HL-60 (cell line): ENCODE measurements around the gene EGFL7.

Source experiments
- DNase-seq, 2 experiments: peaks; one replicate each; pipeline ENCODE4 v3.0.0-alpha.2; 2010 to 2020; ENCODE audit warnings: low read depth in 1 of 2, low spot score in 1 of 2
- H3K27ac ChIP-seq: fragments of 250-450 bp; sonication (Bioruptor Pico); replicated peaks from 2 replicates; pipeline ENCODE4 v1.5.1; 2020; ENCODE audit warnings: mild to moderate bottlenecking, moderate library complexity
- H3K27me3 ChIP-seq: fragments of 250-450 bp; sonication (Bioruptor Pico); 2 replicates; pipeline ENCODE4 v1.5.1; 2021; ENCODE audit warnings: mild to moderate bottlenecking, moderate library complexity; ENCODE audit not compliant: insufficient read depth, poor library complexity, severe bottlenecking
- H3K4me3 ChIP-seq: replicated peaks from 2 replicates; pipeline ENCODE4 v1.5.1; 2011; ENCODE audit warnings: mild to moderate bottlenecking, control low read depth, low read length; ENCODE audit not compliant: insufficient read depth
- GABPA ChIP-seq: IDR thresholded peaks from 2 replicates; pipeline ENCODE4 v1.6.1; 2012; ENCODE audit warnings: low read depth
- POLR2AphosphoS5 ChIP-seq: IDR thresholded peaks from 2 replicates; pipeline ENCODE4 v1.6.1; 2012; ENCODE audit warnings: low read depth
- SPI1 ChIP-seq: IDR thresholded peaks from 2 replicates; pipeline ENCODE4 v1.6.1; 2012; ENCODE audit warnings: low read depth, mild to moderate bottlenecking, borderline replicate concordance
- TF ChIP-seq, protein P1 (sequence below): IDR thresholded peaks from one replicate; pipeline ENCODE4 v1.5.1; 2011; ENCODE audit warnings: low read length, control low read depth, inconsistent platforms; ENCODE audit not compliant: insufficient read depth
- TF ChIP-seq, protein P2 (sequence below): IDR thresholded peaks from 2 replicates; pipeline ENCODE4 v1.6.1; 2012; ENCODE audit warnings: low read depth; ENCODE audit not compliant: insufficient replicate concordance

EGFL7 gene

DNA sequence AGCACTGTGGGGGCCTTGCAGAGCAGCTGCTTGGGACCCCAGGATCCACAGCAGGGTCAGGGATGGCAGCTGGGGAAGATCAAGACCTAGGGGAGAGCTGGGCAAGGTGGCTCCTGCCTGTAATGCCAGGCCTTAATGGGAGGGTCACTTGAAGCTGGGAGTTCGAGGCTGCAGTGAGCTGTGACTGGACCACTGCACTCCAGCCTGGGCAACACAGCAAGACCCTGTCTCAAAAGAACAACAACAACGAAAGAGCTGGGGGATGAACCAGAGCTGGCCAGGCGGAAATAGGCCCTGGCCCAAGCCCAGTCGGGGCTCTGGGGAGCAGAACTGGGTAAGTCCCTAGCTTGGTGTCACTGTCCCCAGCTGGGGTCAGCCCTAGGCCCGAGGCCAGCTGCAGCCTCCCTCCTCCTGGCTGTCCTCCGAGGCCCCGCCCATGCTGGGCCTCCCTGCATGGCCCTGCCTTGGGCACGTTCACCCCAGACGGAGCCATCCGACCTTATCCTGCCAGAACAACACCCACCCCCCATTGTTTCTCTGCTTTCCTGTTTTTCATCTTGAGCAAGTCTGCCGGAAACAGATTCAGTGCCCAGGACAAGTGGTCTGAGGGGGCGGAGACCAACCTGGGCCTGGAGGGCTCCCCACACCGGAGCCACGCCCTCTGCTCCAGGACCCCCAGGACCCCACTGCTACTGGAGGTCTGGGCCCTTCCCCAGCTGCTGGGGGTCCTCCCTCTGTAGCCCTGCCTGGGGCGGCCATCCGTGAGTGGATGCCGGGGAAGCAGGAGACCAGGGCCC lies 51.6 kb downstream of the EGFL7 start:
- Histone ChIP-seq H3K4me3 (no peak overlapping the region), H3K27ac (no peak overlapping the region), H3K27me3 (no peaks in the 10 kb centered on the region)
- DNase-seq = no peak
- TF ChIP-seq, protein P1, sequence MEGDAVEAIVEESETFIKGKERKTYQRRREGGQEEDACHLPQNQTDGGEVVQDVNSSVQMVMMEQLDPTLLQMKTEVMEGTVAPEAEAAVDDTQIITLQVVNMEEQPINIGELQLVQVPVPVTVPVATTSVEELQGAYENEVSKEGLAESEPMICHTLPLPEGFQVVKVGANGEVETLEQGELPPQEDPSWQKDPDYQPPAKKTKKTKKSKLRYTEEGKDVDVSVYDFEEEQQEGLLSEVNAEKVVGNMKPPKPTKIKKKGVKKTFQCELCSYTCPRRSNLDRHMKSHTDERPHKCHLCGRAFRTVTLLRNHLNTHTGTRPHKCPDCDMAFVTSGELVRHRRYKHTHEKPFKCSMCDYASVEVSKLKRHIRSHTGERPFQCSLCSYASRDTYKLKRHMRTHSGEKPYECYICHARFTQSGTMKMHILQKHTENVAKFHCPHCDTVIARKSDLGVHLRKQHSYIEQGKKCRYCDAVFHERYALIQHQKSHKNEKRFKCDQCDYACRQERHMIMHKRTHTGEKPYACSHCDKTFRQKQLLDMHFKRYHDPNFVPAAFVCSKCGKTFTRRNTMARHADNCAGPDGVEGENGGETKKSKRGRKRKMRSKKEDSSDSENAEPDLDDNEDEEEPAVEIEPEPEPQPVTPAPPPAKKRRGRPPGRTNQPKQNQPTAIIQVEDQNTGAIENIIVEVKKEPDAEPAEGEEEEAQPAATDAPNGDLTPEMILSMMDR = no peak

DNA sequence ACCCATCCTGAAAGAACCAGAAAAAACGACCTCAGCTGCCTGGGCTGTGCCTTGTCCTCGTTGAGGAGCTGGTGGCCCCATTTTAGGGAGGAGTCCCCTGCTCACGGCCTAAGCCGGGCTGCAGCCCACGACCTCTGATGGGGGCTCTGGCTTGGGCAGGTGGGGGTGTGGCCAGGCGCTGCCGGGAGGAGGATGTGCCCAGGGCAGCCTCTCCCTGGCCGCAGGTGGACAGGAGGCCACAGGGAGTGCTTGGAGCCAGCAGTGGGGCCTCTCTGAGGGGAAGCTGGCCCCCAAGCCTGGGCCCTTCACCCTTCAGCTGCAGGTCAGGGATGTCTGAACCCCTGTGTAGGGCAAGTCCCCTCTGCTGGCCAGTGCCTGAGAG lies 52.2 kb downstream of the EGFL7 start:
- Histone ChIP-seq H3K27me3 (no peaks in the 10 kb centered on the region), H3K27ac (no peak overlapping the region), H3K4me3 (no peak overlapping the region)
- no peak for TF ChIP-seq POLR2AphosphoS5
- TF ChIP-seq, protein P2, sequence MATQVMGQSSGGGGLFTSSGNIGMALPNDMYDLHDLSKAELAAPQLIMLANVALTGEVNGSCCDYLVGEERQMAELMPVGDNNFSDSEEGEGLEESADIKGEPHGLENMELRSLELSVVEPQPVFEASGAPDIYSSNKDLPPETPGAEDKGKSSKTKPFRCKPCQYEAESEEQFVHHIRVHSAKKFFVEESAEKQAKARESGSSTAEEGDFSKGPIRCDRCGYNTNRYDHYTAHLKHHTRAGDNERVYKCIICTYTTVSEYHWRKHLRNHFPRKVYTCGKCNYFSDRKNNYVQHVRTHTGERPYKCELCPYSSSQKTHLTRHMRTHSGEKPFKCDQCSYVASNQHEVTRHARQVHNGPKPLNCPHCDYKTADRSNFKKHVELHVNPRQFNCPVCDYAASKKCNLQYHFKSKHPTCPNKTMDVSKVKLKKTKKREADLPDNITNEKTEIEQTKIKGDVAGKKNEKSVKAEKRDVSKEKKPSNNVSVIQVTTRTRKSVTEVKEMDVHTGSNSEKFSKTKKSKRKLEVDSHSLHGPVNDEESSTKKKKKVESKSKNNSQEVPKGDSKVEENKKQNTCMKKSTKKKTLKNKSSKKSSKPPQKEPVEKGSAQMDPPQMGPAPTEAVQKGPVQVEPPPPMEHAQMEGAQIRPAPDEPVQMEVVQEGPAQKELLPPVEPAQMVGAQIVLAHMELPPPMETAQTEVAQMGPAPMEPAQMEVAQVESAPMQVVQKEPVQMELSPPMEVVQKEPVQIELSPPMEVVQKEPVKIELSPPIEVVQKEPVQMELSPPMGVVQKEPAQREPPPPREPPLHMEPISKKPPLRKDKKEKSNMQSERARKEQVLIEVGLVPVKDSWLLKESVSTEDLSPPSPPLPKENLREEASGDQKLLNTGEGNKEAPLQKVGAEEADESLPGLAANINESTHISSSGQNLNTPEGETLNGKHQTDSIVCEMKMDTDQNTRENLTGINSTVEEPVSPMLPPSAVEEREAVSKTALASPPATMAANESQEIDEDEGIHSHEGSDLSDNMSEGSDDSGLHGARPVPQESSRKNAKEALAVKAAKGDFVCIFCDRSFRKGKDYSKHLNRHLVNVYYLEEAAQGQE = no peak
- no peak for DNase-seq

DNA sequence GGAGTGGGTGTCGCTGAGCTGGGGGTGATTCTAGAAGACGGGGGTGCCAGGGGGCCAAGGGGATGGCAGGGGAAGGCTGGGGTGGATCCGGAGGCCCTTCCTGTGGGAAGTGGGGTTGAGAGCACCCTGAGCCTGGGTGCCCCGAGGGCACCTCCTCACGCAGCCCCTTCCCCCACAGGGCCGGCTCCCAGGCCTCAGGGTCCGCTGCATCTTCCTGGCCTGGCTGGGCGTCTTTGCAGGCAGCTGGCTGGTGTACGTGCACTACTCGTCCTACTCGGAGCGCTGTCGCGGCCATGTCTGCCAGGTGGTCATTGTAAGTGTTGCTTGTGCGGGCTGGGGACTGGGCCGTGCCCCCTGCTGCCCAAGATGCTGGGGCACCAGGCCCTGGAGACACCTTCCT lies 54.7 kb downstream of the EGFL7 start:
- H3K27ac ChIP-seq = no peak overlapping the region
- TF ChIP-seq POLR2AphosphoS5 = no peak
- TF ChIP-seq, protein P2 = no peak
- no peak overlapping the region for H3K4me3 ChIP-seq
- DNase-seq = no peak
- H3K27me3 ChIP-seq = no peaks in the 10 kb centered on the region

DNA sequence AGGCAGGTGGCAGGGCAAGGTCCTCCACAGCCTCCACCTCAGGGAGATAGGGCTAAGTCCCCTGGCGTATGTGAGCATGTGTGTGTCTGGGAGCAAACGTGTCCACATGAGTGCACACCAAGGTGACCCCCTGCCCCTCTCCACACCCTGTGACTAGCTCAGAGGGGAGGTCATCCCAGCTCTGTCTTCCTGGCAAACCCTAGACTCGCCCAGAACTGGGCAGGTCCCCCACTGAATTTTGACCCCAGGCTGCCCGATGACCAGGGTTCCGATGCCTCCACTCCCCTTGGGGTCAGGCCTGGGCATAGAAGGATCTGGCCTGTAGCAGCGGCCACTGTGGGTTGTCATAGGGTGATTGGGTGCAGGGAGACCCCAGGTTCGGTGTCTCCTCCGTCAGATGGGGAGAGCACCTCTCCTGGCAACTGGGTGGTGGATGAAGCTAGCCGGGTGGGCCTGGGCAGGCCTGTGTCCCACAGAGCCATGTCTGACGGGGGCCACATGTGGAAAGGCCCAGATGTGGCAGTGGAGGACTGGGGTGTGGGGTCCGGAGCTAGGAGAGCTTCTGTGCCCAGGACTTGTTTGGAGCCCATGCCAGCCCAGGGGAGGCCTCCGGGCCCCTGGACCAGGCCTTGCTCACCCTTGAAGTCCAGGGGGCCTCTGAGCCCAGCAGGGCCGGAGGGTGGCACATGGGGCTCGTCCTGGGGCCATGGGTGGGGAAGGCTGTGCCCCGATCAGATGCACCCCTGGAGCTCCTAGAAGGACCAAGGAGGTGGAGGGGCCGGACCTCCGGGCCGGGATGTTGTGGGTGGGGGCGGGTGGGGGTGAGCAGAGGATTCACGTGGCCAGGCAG lies 55.9 kb downstream of the EGFL7 start:
- no peak overlapping the region for H3K4me3 ChIP-seq
- no peak overlapping the region; the same call in 1 of the 2 replicates for H3K27ac ChIP-seq
- no peak for DNase-seq
- no peaks in the 10 kb centered on the region for H3K27me3 ChIP-seq
- no peak for TF ChIP-seq SPI1
- TF ChIP-seq POLR2AphosphoS5 = no peak
- TF ChIP-seq GABPA = no peak
- TF ChIP-seq, protein P2 = no peak
- TF ChIP-seq, protein P1 = no peak
